ENCODE results near the gene LGR4. TPM values are rescaled to one million over a fixed set of nuclear protein-coding genes. Genes with fewer than 3 reads are reported as not detected.
"Not testable (repeated sequence)": the region's sequence is repeated elsewhere in the genome, so short reads cannot be mapped to it uniquely, and the experiment has no call there.

The LGR4 gene
- total RNA-seq (109 TPM), polyA plus RNA-seq (ENCODE audit: insufficient read depth, low read depth, low replicate concordance) (22.7 TPM)
- long read RNA-seq, donor 1, full-length matches to known transcripts = 6 of 45 reads
- long read RNA-seq, donor 1, partial matches to known transcripts = 39 of 45 reads
- long read RNA-seq, donor 1, other reads (novel, unspliced or antisense) = 0 of 45 reads
- long read RNA-seq, donor 2, full-length matches to known transcripts = 16 of 16 reads
- long read RNA-seq, donor 2, partial matches to known transcripts = 0 of 16 reads
- long read RNA-seq, donor 2, other reads (novel, unspliced or antisense) = 0 of 16 reads
- long read RNA-seq, donor 3, full-length matches to known transcripts = 17 of 23 reads
- long read RNA-seq, donor 3, partial matches to known transcripts = 0 of 23 reads
- long read RNA-seq, donor 3, other reads (novel, unspliced or antisense) = 6 of 23 reads
- long read RNA-seq, donor 4, full-length matches to known transcripts = 7 of 13 reads
- long read RNA-seq, donor 4, partial matches to known transcripts = 6 of 13 reads
- long read RNA-seq, donor 4, other reads (novel, unspliced or antisense) = 0 of 13 reads
- long read RNA-seq, donor 5 = 0 reads
- long read RNA-seq, donor 6, full-length matches to known transcripts = 5 of 5 reads
- long read RNA-seq, donor 6, partial matches to known transcripts = 0 of 5 reads
- long read RNA-seq, donor 6, other reads (novel, unspliced or antisense) = 0 of 5 reads
- long read RNA-seq, donor 7, full-length matches to known transcripts = 9 of 32 reads
- long read RNA-seq, donor 7, partial matches to known transcripts = 2 of 32 reads
- long read RNA-seq, donor 7, other reads (novel, unspliced or antisense) = 21 of 32 reads
- long read RNA-seq, donor 8, full-length matches to known transcripts = 5 of 5 reads
- long read RNA-seq, donor 8, partial matches to known transcripts = 0 of 5 reads
- long read RNA-seq, donor 8, other reads (novel, unspliced or antisense) = 0 of 5 reads
- long read RNA-seq, donor 9, full-length matches to known transcripts = 4 of 4 reads
- long read RNA-seq, donor 9, partial matches to known transcripts = 0 of 4 reads
- long read RNA-seq, donor 9, other reads (novel, unspliced or antisense) = 0 of 4 reads
- long read RNA-seq, donor 10, full-length matches to known transcripts = 7 of 12 reads
- long read RNA-seq, donor 10, partial matches to known transcripts = 5 of 12 reads
- long read RNA-seq, donor 10, other reads (novel, unspliced or antisense) = 0 of 12 reads

GRCh38 chr11:27472398-27473016, at the start of gene LGR4:
TSS of gene LGR4 (minus strand) at chr11:27472790. CDS start at chr11:27472302, 488 bp downstream.
- H3K27ac ChIP-seq (ENCODE audit: low read depth in 2 of 2, low read length in 2 of 2) = peak within 1 kb of the TSS; percentile 84 to 86
- TF ChIP-seq, protein P1, sequence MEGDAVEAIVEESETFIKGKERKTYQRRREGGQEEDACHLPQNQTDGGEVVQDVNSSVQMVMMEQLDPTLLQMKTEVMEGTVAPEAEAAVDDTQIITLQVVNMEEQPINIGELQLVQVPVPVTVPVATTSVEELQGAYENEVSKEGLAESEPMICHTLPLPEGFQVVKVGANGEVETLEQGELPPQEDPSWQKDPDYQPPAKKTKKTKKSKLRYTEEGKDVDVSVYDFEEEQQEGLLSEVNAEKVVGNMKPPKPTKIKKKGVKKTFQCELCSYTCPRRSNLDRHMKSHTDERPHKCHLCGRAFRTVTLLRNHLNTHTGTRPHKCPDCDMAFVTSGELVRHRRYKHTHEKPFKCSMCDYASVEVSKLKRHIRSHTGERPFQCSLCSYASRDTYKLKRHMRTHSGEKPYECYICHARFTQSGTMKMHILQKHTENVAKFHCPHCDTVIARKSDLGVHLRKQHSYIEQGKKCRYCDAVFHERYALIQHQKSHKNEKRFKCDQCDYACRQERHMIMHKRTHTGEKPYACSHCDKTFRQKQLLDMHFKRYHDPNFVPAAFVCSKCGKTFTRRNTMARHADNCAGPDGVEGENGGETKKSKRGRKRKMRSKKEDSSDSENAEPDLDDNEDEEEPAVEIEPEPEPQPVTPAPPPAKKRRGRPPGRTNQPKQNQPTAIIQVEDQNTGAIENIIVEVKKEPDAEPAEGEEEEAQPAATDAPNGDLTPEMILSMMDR (IDR thresholded peaks at IDR 0.05; ENCODE audit: borderline replicate concordance, extremely low read depth, insufficient read depth) = no peak
- H3K9ac ChIP-seq (ENCODE audit: low read length in 3 of 3) = peak within 1 kb of the TSS; percentile 20 to 88 (median 84)
- no peaks in the 10 kb centered on the region for H3K9me3 ChIP-seq (ENCODE audit: control insufficient read depth in 2 of 3, insufficient read depth in 1 of 3, low read length in 3 of 3)
- peaks cover 0 to 7% (median 4%) of the 10 kb centered on the region in 3 donors for H3K4me1 ChIP-seq (ENCODE audit: control insufficient read depth in 2 of 3, insufficient read depth in 2 of 3, low read depth in 1 of 3, low read length in 3 of 3)
- H3K27me3 ChIP-seq (ENCODE audit: control insufficient read depth, insufficient read depth, low read length) = no peaks in the 10 kb centered on the region
- peak; percentile 97 to 99 (median 97) for DNase-seq
- FAIRE-seq = peak; percentile 79
- intact Hi-C loops (cut with DNase I) = no loop called here
- H3K4me3 ChIP-seq (ENCODE audit: low read length in 3 of 3) = peak within 1 kb of the TSS; percentile 65 to 79 (median 74)
- no peaks in the 10 kb centered on the region for H3K36me3 ChIP-seq (ENCODE audit: control insufficient read depth in 2 of 3, insufficient read depth in 3 of 3, low read length in 3 of 3)

DNA sequence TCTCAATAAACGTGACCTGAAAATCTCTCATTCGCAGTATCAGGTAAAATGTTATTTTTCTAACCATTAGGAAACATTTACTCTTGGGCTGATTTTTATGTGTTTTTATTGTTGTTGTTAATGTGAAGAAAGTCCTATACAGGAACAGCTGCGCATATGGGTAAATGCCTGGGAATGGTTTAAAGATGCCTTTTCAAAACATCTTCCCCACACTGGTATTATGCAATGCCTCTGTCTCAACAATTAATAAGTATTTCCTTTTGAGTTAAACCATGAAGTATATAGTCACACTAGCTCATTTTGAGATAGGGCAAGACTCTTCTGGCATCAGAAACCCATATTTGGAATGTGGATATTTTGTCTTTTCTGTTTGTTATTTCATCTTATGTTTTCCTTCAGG, 47.6 kb upstream of the LGR4 start:
- intact Hi-C loops (cut with DNase I) = no loop called here
- no peak for DNase-seq
- TF ChIP-seq, protein P1 (IDR thresholded peaks at IDR 0.05; ENCODE audit: borderline replicate concordance, extremely low read depth, insufficient read depth) = no peak
- H3K4me1 ChIP-seq (ENCODE audit: control insufficient read depth in 2 of 3, insufficient read depth in 2 of 3, low read depth in 1 of 3, low read length in 3 of 3) = no peaks in the 10 kb centered on the region
- no peak overlapping the region for H3K27ac ChIP-seq (ENCODE audit: low read depth in 2 of 2, low read length in 2 of 2)
- H3K9me3 ChIP-seq (ENCODE audit: control insufficient read depth in 2 of 3, insufficient read depth in 1 of 3, low read length in 3 of 3) = no peaks in the 10 kb centered on the region
- no peak for FAIRE-seq
- no peak overlapping the region for H3K9ac ChIP-seq (ENCODE audit: low read length in 3 of 3)
- H3K36me3 ChIP-seq (ENCODE audit: control insufficient read depth in 2 of 3, insufficient read depth in 3 of 3, low read length in 3 of 3) = no peaks in the 10 kb centered on the region
- no peak overlapping the region for H3K4me3 ChIP-seq (ENCODE audit: low read length in 3 of 3)
- no peaks in the 10 kb centered on the region for H3K27me3 ChIP-seq (ENCODE audit: control insufficient read depth, insufficient read depth, low read length)

DNA sequence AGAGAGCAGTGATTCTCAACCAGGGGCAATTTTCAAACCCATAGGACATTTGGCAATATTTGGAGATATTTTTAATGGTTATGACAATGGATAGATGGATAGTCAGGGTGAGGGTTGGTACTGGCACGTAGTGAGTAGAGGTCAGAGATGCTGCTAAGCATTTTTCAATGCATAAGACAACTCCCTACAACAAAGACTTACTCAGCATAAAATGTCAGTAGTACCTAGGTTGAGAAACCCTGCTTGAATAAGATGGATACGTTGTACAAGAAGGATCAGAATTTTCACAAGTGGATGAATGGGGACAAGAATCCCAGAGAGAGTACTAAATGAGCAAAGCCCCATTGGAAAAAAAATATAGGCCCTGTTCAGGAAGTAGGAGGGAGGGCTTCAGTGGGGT, 45.9 kb upstream of the LGR4 start:
- no peaks in the 10 kb centered on the region for H3K36me3 ChIP-seq (ENCODE audit: control insufficient read depth in 2 of 3, insufficient read depth in 3 of 3, low read length in 3 of 3)
- no peak for FAIRE-seq

DNA sequence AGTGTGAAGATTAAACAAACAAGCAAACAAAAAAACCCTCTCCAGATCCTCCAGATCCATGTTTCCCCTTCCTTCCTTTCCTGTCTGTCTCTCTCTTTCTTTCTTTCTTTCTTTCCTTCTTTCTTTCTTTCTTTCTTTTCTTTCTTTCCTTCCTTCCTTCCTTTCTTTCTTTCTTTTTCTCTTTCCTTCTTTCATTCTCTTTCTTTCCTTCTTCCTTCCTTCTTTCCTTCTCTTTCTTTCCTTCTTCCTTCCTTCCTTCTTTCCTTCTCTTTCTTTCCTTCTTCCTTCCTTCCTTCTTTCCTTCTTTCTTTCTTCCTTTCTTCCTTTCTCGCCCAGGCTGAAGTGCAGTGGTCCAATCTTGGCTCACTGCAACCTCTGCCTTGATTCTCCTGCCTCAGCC, 44.9 kb upstream of the LGR4 start:
- H3K9me3 ChIP-seq (ENCODE audit: control insufficient read depth in 2 of 3, insufficient read depth in 1 of 3, low read length in 3 of 3); H3K27ac ChIP-seq (ENCODE audit: low read depth in 2 of 2, low read length in 2 of 2); intact Hi-C loops (cut with DNase I); H3K36me3 ChIP-seq (ENCODE audit: control insufficient read depth in 2 of 3, insufficient read depth in 3 of 3, low read length in 3 of 3); DNase-seq; H3K4me1 ChIP-seq (ENCODE audit: control insufficient read depth in 2 of 3, insufficient read depth in 2 of 3, low read depth in 1 of 3, low read length in 3 of 3); H3K27me3 ChIP-seq (ENCODE audit: control insufficient read depth, insufficient read depth, low read length); H3K4me3 ChIP-seq (ENCODE audit: low read length in 3 of 3); H3K9ac ChIP-seq (ENCODE audit: low read length in 3 of 3); FAIRE-seq: not testable (repeated sequence)

More for the DNA sequence above, 45.9 kb upstream of the LGR4 start:
- Histone ChIP-seq H3K9ac (ENCODE audit: low read length in 3 of 3) (no peak overlapping the region), H3K9me3 (ENCODE audit: control insufficient read depth in 2 of 3, insufficient read depth in 1 of 3, low read length in 3 of 3) (no peaks in the 10 kb centered on the region), H3K27me3 (ENCODE audit: control insufficient read depth, insufficient read depth, low read length) (no peaks in the 10 kb centered on the region), H3K4me1 (ENCODE audit: control insufficient read depth in 2 of 3, insufficient read depth in 2 of 3, low read depth in 1 of 3, low read length in 3 of 3) (no peaks in the 10 kb centered on the region), H3K27ac (ENCODE audit: low read depth in 2 of 2, low read length in 2 of 2) (no peak overlapping the region), H3K4me3 (ENCODE audit: low read length in 3 of 3) (no peak overlapping the region)
- TF ChIP-seq, protein P1 (IDR thresholded peaks at IDR 0.05; ENCODE audit: borderline replicate concordance, extremely low read depth, insufficient read depth) = no peak
- no peak for DNase-seq
- intact Hi-C loops (cut with DNase I) = no loop called here

Data from kidney (tissue), 22 donors.